ENCODE data around the gene SLC2A11.

Gene SLC2A11

DNA sequence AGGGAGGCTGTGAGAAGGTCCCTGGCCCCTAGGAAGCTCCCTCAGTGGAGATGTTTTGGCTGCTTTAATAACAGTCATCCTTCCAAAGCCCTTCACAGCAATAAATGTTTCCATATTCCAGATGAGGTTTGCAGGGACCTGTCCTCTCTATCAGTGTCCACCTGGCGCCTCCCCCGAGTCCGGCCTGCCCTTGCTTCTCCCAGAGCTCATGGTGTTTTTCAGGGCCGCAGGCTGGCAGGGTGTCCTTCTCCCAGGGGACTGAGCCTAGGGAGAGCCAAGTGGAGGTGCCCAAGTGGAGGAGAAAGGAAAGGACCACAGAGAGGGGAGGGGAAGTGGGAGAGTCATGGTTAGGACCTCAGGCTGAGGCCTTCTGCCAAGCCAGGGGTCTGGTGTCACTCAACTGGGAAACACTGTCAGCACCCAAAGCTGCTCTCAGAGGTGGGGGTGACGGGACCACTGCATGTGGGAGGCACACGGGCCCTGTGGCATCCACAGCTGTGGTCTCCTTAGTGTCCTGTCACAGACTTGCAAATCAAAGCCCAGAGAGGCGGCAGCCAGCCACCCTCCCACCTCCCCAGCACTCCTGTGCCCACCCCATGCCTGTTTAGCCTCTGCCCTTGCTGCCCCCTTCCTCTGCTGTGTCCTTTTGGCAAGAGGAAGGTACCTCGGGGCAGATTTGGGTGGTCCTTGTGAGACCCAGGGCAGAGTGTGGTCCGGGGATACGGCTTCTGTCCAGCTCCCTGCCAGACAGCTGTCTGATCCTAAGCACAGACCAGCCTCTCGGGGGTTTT, 25.3 kb upstream of the SLC2A11 start:
- TF ChIP-seq, protein P1, sequence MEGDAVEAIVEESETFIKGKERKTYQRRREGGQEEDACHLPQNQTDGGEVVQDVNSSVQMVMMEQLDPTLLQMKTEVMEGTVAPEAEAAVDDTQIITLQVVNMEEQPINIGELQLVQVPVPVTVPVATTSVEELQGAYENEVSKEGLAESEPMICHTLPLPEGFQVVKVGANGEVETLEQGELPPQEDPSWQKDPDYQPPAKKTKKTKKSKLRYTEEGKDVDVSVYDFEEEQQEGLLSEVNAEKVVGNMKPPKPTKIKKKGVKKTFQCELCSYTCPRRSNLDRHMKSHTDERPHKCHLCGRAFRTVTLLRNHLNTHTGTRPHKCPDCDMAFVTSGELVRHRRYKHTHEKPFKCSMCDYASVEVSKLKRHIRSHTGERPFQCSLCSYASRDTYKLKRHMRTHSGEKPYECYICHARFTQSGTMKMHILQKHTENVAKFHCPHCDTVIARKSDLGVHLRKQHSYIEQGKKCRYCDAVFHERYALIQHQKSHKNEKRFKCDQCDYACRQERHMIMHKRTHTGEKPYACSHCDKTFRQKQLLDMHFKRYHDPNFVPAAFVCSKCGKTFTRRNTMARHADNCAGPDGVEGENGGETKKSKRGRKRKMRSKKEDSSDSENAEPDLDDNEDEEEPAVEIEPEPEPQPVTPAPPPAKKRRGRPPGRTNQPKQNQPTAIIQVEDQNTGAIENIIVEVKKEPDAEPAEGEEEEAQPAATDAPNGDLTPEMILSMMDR (IDR thresholded peaks at IDR 0.05; ENCODE audit: control insufficient read depth, insufficient read depth, low read depth, low read length, missing control alignments), result no peak
- no peak for DNase-seq (ENCODE audit: low read depth)
- no peak overlapping the region for H3K4me3 ChIP-seq (ENCODE audit: control insufficient read depth, low read depth, low read length)

DNA sequence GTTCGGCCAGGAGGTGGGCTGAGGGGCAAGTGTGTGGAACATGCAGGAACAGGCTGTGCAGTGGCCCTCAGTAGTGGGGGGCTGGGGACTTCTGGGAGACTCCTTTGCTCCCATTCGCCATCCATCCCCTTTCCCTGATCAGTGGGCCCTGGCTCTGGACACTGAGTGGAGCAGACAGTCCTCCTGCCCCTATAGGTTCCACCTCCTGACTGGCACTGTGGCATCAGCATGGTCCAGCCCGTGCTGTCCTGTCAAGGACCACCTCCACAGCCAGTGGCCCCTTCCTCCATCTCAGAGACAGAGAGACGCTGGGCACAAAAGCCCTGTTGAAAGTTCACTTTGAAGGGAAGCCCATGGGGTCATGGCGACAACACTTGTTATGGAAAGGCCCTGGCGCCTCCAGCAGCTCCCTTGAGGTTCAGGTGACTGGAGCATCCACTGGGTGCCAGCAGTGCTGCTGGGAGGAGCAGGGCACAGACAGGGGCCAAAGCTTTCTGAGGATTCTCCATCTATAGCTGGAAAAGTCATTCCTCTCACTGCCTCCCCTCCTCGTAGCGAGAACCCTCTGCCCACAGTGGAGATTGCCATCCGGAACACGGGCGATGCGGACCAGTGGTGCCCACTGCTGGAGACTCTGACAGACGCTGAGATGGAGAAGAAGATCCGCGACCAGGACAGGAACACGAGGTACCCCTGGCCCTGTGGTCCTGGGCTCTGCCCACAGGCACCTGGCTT, 24.5 kb upstream of the SLC2A11 start:
- H3K4me3 ChIP-seq (ENCODE audit: control insufficient read depth, low read depth, low read length), result no peak overlapping the region
- TF ChIP-seq, protein P1 (IDR thresholded peaks at IDR 0.05; ENCODE audit: control insufficient read depth, insufficient read depth, low read depth, low read length, missing control alignments), result no peak
- no peak for DNase-seq (ENCODE audit: low read depth)

DNA sequence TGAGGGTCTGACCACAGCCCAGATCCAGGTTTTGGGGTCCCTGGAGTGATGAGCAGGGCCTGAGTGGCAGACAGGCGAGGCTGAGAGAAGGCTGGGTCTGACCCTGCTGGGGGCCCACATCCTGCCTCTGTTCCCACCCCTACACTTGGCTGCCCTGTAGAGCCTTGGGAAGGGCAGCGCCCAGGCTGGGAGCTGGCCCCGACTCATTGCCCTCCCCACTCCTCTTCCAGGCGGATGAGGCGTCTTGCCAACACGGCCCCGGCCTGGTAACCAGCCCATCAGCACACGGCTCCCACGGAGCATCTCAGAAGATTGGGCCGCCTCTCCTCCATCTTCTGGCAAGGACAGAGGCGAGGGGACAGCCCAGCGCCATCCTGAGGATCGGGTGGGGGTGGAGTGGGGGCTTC, 23.8 kb upstream of the SLC2A11 start:
- TF ChIP-seq, protein P1 (IDR thresholded peaks at IDR 0.05; ENCODE audit: control insufficient read depth, insufficient read depth, low read depth, low read length, missing control alignments), result no peak
- H3K4me3 ChIP-seq (ENCODE audit: control insufficient read depth, low read depth, low read length), result no peak overlapping the region
- no peak for DNase-seq (ENCODE audit: low read depth)

DNA sequence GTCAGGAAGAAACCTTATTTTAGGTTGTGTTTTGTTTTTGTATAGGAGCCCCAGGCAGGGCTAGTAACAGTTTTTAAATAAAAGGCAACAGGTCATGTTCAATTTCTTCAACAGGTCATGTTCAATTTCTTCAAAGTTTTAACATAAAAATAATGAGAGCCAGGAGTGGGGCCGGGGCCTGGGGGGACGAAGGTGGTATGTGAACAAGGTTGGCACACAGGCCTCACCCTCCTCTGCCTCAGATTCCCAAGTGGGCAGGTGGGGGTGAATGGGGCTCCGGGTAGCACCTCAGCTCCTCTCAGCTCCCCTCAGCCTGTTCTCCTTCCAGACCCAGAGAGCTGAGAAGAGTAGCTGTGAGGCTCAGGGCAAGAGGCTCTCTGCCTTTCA, 23.3 kb upstream of the SLC2A11 start:
- TF ChIP-seq, protein P1 (IDR thresholded peaks at IDR 0.05; ENCODE audit: control insufficient read depth, insufficient read depth, low read depth, low read length, missing control alignments), result no peak
- H3K4me3 ChIP-seq (ENCODE audit: control insufficient read depth, low read depth, low read length), result no peak overlapping the region
- DNase-seq (ENCODE audit: low read depth), result no peak

DNA sequence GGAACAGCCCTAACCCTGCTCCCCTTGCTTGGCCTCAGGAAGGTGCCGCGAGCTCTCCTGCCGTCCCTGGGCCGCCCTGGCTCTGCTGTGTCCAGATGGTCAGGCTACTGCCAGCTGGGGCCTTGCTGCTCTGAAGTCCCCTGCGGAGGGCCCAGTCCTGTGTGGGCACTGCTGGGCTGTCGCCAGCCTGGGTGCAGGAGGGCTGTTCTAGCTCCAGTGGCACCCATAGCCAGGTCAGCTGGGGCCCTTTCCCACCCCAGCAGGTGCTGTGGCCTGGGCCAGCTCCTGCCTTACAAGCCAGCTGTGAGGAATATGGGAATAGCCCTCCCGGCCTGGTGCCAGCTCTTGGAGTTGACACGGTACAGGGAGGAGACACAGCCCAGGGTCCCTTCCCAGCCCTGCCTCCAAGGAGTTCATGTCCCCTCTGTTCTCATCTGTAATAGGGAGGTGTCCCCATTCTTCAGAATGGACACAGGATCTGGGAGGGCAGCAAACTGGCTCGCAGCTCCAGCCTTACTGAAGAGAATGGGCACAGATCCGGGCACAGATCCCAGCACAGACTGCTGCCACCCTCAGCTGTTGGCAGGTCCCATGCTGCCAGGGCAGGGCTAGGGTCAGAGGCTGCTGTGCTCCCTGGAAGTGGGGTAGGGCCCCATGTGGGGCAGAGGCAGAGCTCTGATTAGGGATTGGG, 22.7 kb upstream of the SLC2A11 start:
- TF ChIP-seq, protein P1 (IDR thresholded peaks at IDR 0.05; ENCODE audit: control insufficient read depth, insufficient read depth, low read depth, low read length, missing control alignments), result no peak
- H3K4me3 ChIP-seq (ENCODE audit: control insufficient read depth, low read depth, low read length), result no peak overlapping the region
- DNase-seq (ENCODE audit: low read depth), result no peak

DNA sequence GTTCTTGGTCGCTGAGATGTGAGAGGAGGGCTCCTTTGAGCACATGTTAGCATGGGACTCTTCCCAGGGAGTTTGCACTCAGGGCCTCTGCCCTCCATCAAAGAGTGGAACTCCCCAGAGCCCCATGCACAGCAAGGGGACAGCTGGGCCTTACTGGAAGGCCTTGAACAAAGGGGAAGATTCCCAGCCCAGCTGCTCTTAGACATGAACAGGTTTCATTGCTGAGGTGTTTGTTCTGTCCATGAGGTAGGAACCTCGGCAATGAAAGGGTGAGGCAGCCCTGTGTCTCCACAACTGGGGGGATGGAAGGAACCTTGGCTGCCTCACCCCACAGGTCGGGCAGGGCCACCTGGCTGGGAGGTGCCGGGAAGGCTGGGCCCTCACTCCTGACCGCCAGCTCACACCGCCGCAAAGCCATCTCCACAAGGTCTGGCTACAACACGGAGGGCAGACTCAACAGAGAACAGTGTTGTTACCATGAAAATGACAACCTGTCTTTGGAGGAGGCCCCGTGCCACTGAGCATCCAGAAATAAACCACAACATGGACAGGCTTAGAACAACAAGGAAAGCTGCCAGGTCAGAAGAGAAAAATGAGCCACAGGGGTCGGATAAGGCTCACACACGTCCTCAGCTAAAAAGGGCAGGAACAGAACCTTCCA, 22.1 kb upstream of the SLC2A11 start:
- DNase-seq (ENCODE audit: low read depth), result no peak
- TF ChIP-seq, protein P1 (IDR thresholded peaks at IDR 0.05; ENCODE audit: control insufficient read depth, insufficient read depth, low read depth, low read length, missing control alignments), result no peak

More for the DNA sequence above, 22.1 kb upstream of the SLC2A11 start:
- no peak overlapping the region for H3K4me3 ChIP-seq (ENCODE audit: control insufficient read depth, low read depth, low read length)
